H9 (cell line): ENCODE results near the gene CCR8. TPM values are rescaled to one million over a fixed set of nuclear protein-coding genes. Genes with fewer than 3 reads are reported as not detected.

Experiments
- DNase-seq: peaks from one replicate; pipeline ENCODE4 v3.0.0-alpha.2; 2017
- H2AFZ ChIP-seq: one replicate; pipeline ENCODE4 v1.6.1; 2013; ENCODE audit warnings: mild to moderate bottlenecking, low read length, control low read depth, moderate library complexity
- H2AK5ac ChIP-seq: 2 replicates; pipeline ENCODE4 v1.6.1; 2013; ENCODE audit warnings: low read length, control low read depth, mixed read lengths; ENCODE audit not compliant: insufficient read length
- H2BK120ac ChIP-seq: one replicate; pipeline ENCODE4 v1.6.1; 2013; ENCODE audit warnings: low read depth, mild to moderate bottlenecking, low read length, control low read depth, inconsistent platforms; ENCODE audit not compliant: poor library complexity, severe bottlenecking
- H2BK12ac ChIP-seq: 2 replicates; pipeline ENCODE4 v1.6.1; 2013; ENCODE audit warnings: low read length, control low read depth, mixed read lengths, low read depth; ENCODE audit not compliant: insufficient read length
- H2BK15ac ChIP-seq: 2 replicates; pipeline ENCODE4 v1.6.1; 2013; ENCODE audit warnings: low read depth, low read length, control low read depth
- H2BK20ac ChIP-seq: one replicate; pipeline ENCODE4 v1.6.1; 2013; ENCODE audit warnings: low read depth, mild to moderate bottlenecking, low read length, control low read depth, inconsistent platforms; ENCODE audit not compliant: poor library complexity, severe bottlenecking
- H2BK5ac ChIP-seq: 2 replicates; pipeline ENCODE4 v1.6.1; 2013; ENCODE audit warnings: low read length, control low read depth, mixed read lengths; ENCODE audit not compliant: insufficient read length
- H3K14ac ChIP-seq: 2 replicates; pipeline ENCODE4 v1.6.1; 2013; ENCODE audit warnings: low read length, control low read depth; ENCODE audit not compliant: insufficient read depth
- H3K18ac ChIP-seq: 2 replicates; pipeline ENCODE4 v1.6.1; 2013; ENCODE audit warnings: low read depth, mild to moderate bottlenecking, mixed read lengths, low read length, control low read depth; ENCODE audit not compliant: insufficient read length
- H3K23ac ChIP-seq: 2 replicates; pipeline ENCODE4 v1.6.1; 2013; ENCODE audit warnings: low read length, control low read depth, mixed read lengths, low read depth; ENCODE audit not compliant: insufficient read length
- H3K23me2 ChIP-seq: 2 replicates; pipeline ENCODE4 v1.6.1; 2013; ENCODE audit warnings: low read depth, mild to moderate bottlenecking, mixed read lengths, low read length, control low read depth; ENCODE audit not compliant: insufficient read length, poor library complexity, severe bottlenecking
- H3K27ac ChIP-seq: 2 replicates; pipeline ENCODE4 v1.5.1; 2013; ENCODE audit warnings: low read length, control low read depth, mixed read lengths, low read depth; ENCODE audit not compliant: insufficient read length
- H3K27me3 ChIP-seq: 2 replicates; pipeline ENCODE4 v1.6.1; 2013; ENCODE audit warnings: low read length, control low read depth, inconsistent platforms; ENCODE audit not compliant: insufficient read depth
- H3K4ac ChIP-seq: 2 replicates; pipeline ENCODE4 v1.6.1; 2013; ENCODE audit warnings: low read depth, mild to moderate bottlenecking, control low read depth, inconsistent platforms, low read length, moderate library complexity
- H3K4me1 ChIP-seq: 2 replicates; pipeline ENCODE4 v1.6.1; 2013; ENCODE audit warnings: low read length, control low read depth, inconsistent platforms; ENCODE audit not compliant: insufficient read depth
- H3K4me2 ChIP-seq: 2 replicates; pipeline ENCODE4 v1.6.1; 2013; ENCODE audit warnings: low read length, control low read depth, mixed read lengths; ENCODE audit not compliant: insufficient read length, insufficient read depth
- H3K56ac ChIP-seq: 2 replicates; pipeline ENCODE4 v1.6.1; 2013; ENCODE audit warnings: low read depth, mild to moderate bottlenecking, mixed read lengths, low read length, control low read depth; ENCODE audit not compliant: insufficient read length
- H3K79me1 ChIP-seq: 2 replicates; pipeline ENCODE4 v1.6.1; 2013; ENCODE audit warnings: low read depth, mild to moderate bottlenecking, moderate library complexity, low read length, control low read depth, inconsistent platforms; ENCODE audit not compliant: insufficient read depth, poor library complexity, severe bottlenecking
- H3K79me2 ChIP-seq: 2 replicates; pipeline ENCODE4 v1.6.1; 2013; ENCODE audit warnings: low read length, control low read depth, inconsistent platforms; ENCODE audit not compliant: insufficient read depth
- H3K9ac ChIP-seq: 2 replicates; pipeline ENCODE4 v1.6.1; 2013; ENCODE audit warnings: low read length, control low read depth, mixed read lengths; ENCODE audit not compliant: insufficient read length; ENCODE audit errors: extremely low read depth
- H3K9me3 ChIP-seq: one replicate; pipeline ENCODE4 v1.6.1; 2013; ENCODE audit warnings: low read depth, low read length, inconsistent platforms; ENCODE audit not compliant: control insufficient read depth
- H3T11ph ChIP-seq: one replicate; pipeline ENCODE4 v1.6.1; 2013; ENCODE audit warnings: mild to moderate bottlenecking, low read length, control low read depth, inconsistent platforms
- H4K20me1 ChIP-seq: one replicate; pipeline ENCODE4 v1.6.1; 2013; ENCODE audit not compliant: control insufficient read depth, insufficient read length, insufficient read depth
- H4K5ac ChIP-seq: 2 replicates; pipeline ENCODE4 v1.6.1; 2013; ENCODE audit warnings: low read depth, mild to moderate bottlenecking, mixed read lengths, low read length, control low read depth; ENCODE audit not compliant: insufficient read length
- H4K8ac ChIP-seq: replicated peaks from 2 replicates; pipeline ENCODE4 v1.6.1; 2013; ENCODE audit warnings: low read length, control low read depth, mixed read lengths, low read depth; ENCODE audit not compliant: insufficient read length
- H4K91ac ChIP-seq: 2 replicates; pipeline ENCODE4 v1.6.1; 2013; ENCODE audit warnings: low read depth, mild to moderate bottlenecking, moderate library complexity, mixed read lengths, low read length, control low read depth; ENCODE audit not compliant: insufficient read length
- H3K27ac Mint-ChIP-seq, 3 experiments: 2 replicates in 2 of 3; 3 replicates in 1 of 3; pipeline ENCODE4 v1.8.0; 2020 to 2021; ENCODE audit warnings: mixed read lengths in 3 of 3, mild to moderate bottlenecking in 1 of 3, moderate library complexity in 1 of 3
- H3K27me3 Mint-ChIP-seq: 2 replicates; pipeline ENCODE4 v1.8.0; 2021; ENCODE audit warnings: low read depth, mild to moderate bottlenecking, moderate library complexity, mixed read lengths
- H3K36me3 Mint-ChIP-seq, 3 experiments: 2 replicates in 2 of 3; 3 replicates in 1 of 3; pipeline ENCODE4 v1.8.0; 2020 to 2021; ENCODE audit warnings: low read depth in 3 of 3, mixed read lengths in 3 of 3; ENCODE audit not compliant: insufficient read depth in 1 of 3
- H3K4me1 Mint-ChIP-seq, 2 experiments: 2 replicates each; pipeline ENCODE4 v1.8.0; 2020; ENCODE audit warnings: mixed read lengths in 2 of 2
- H3K4me3 Mint-ChIP-seq, 2 experiments: 2 replicates in 1 of 2; 3 replicates in 1 of 2; pipeline ENCODE4 v1.8.0; 2020 to 2021; ENCODE audit warnings: mild to moderate bottlenecking in 2 of 2, mixed read lengths in 2 of 2, moderate library complexity in 1 of 2
- H3K9me3 Mint-ChIP-seq, 2 experiments: 2 replicates in 1 of 2; 3 replicates in 1 of 2; pipeline ENCODE4 v1.8.0; 2020; ENCODE audit warnings: mild to moderate bottlenecking in 2 of 2, mixed read lengths in 2 of 2, moderate library complexity in 1 of 2
- CTCF ChIP-seq: fragments of 200-600 bp; sonication (generic); conservative IDR thresholded peaks from 3 replicates; pipeline ENCODE4 v1.8.0; 2021; ENCODE audit warnings: antibody characterized with exemption, mild to moderate bottlenecking
- WGBS: extraction: QIAGEN DNeasy Blood & Tissue Kit; methylation state at CpG from one replicate; pipeline ENCODE4 v1.1.7; 2013; ENCODE audit warnings: missing lambda C conversion rate, low lambda C conversion rate, mixed read lengths; ENCODE audit not compliant: insufficient read length; ENCODE audit errors: extremely low coverage; 5-methylcytosine and 5-hydroxymethylcytosine counted together
- total RNA-seq: library from RNA; stranded (reverse); gene quantifications from 2 replicates; pipeline ENCODE4 v1.2.1, GENCODE V29; 2021

The CCR8 gene
- total RNA-seq, 1 experiment from 2014 or later = 0.31 TPM

DNA sequence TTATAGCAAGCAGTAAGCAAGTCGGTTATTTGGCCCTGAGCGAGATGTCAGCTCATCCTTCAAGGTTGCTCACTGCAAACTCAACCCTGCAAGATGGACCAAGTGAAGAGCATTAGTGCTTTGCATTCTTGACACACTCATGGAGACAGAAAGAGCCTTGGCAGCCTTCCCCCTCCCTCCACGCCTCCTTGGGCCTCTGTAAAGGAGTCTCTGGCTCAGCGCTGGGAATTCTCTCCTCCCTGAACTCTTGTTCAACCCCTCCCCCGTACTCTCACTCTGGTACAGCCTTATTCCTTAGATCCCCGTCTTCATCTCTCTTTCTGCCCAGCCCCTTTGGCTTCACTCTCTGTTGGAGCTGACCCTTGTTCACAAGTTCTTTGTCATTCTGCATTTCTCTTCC is 47.5 kb upstream of the CCR8 start:
- no peak overlapping the region for H3K4me2 ChIP-seq
- H3K18ac ChIP-seq = no peak overlapping the region

More for the DNA sequence above, 47.5 kb upstream of the CCR8 start:
- Histone ChIP-seq H3K9ac (no peak overlapping the region), H2BK15ac (no peak overlapping the region), H2AFZ (no peak overlapping the region), H2BK20ac (no peak overlapping the region), H3K27ac (no peak overlapping the region), H4K20me1 (no peaks in the 10 kb centered on the region), H3K4ac (no peak overlapping the region), H3K23ac (no peak overlapping the region), H3K79me2 (no peaks in the 10 kb centered on the region), H3K56ac (no peak overlapping the region), H4K8ac (no peak overlapping the region), H3T11ph (no peak overlapping the region), H3K9me3 (no peaks in the 10 kb centered on the region), H3K23me2 (no peaks in the 10 kb centered on the region), H2BK12ac (no peak overlapping the region), H2BK120ac (no peak overlapping the region), H4K91ac (no peak overlapping the region), H2AK5ac (no peak overlapping the region), H2BK5ac (no peak overlapping the region), H4K5ac (no peak overlapping the region), H3K14ac (no peak overlapping the region), H3K4me1 (no peaks in the 10 kb centered on the region), H3K27me3 (no peaks in the 10 kb centered on the region), H3K79me1 (no peaks in the 10 kb centered on the region)
- TF ChIP-seq CTCF = no peak
- Mint-ChIP-seq H3K4me3 (no peak overlapping the region; a peak in 1 of 5 replicates), H3K27ac (no peak overlapping the region), H3K36me3 (no peaks in the 10 kb centered on the region), H3K27me3 (peaks cover 2% of the 10 kb centered on the region; the same call in 1 of the 2 replicates), H3K9me3 (no peaks in the 10 kb centered on the region), H3K4me1 (peaks cover 10 to 14% of the 10 kb centered on the region in 2 experiments)
- no CpG with 5 or more reads among the region's 6 CpGs for WGBS
- DNase-seq = no peak
